Esophagus squamous epithelium (tissue), 5 donors: ENCODE data around the gene DKK3. TPM values are rescaled to one million over a fixed set of nuclear protein-coding genes. Genes with fewer than 3 reads are reported as not detected.

Experiments
- DNase-seq: peaks from one replicate; lab custom pipeline; 2025; lab: John Stamatoyannopoulos, UW
- H3K27ac ChIP-seq, 4 donors: fragments of 200-600 bp; sonication (generic); one replicate each; pipeline ENCODE4 v1.5.1; 2016 to 2019; ENCODE audit warnings: mild to moderate bottlenecking in 1 of 4
- H3K27me3 ChIP-seq, 4 donors: fragments of 200-600 bp; sonication (generic); 1 replicate in 3 of 4; 2 replicates in 1 of 4; pipeline versions ENCODE4 v1.5.1 to v1.6.0; 2017 to 2021; ENCODE audit warnings: antibody characterized with exemption in 1 of 4
- H3K36me3 ChIP-seq, 3 donors: fragments of 200-600 bp; sonication (generic); one replicate each; pipeline ENCODE4 v1.5.1; 2016 to 2019
- H3K4me1 ChIP-seq, 3 donors: fragments of 200-600 bp; sonication (generic); one replicate each; pipeline ENCODE4 v1.5.1; 2017 to 2019
- H3K4me3 ChIP-seq, 4 donors: fragments of 200-600 bp; sonication (generic); 1 replicate in 3 of 4; 2 replicates in 1 of 4; pipeline ENCODE4 v1.5.1; 2016 to 2019; ENCODE audit warnings: mild to moderate bottlenecking in 2 of 4, moderate library complexity in 1 of 4
- H3K9me3 ChIP-seq, 3 donors: fragments of 200-600 bp; sonication (generic); one replicate each; pipeline ENCODE4 v1.5.1; 2016 to 2019
- POLR2A ChIP-seq, 4 donors: fragments of 450-650 bp; IDR thresholded peaks; one replicate each; pipeline ENCODE4 v1.6.1; 2017; ENCODE audit warnings: antibody characterized with exemption in 4 of 4, mild to moderate bottlenecking in 4 of 4, moderate library complexity in 3 of 4
- WGBS, 2 donors: methylation state at CpG; one replicate each; pipeline ENCODE4 v1.1.5; 2018; 5-methylcytosine and 5-hydroxymethylcytosine counted together
- intact Hi-C: fragments of 100-400 bp; cut with DNase I; formaldehyde crosslinking; loops from one replicate; pipeline ENCODE4 v1.15.0; 2022
- total RNA-seq, 4 donors: library from RNA; depleted of rRNA; stranded (reverse); fragments of >200 nt; gene quantifications; one replicate each; pipeline ENCODE4 v1.1.0, GENCODE V29; 2016
- TF ChIP-seq, protein P1 (sequence below), 6 experiments: fragments of 450-650 bp in 4 of 6; fragments of 200-600 bp in 2 of 6; sonication (generic) in 2 of 6; IDR thresholded peaks; one replicate each; pipeline ENCODE4 v1.5.1; 2016 to 2019; ENCODE audit warnings: antibody characterized with exemption in 6 of 6, mild to moderate bottlenecking in 4 of 6, moderate library complexity in 4 of 6
- donor health status: DM: yes; HTN: yes; CAD: no.

DKK3 gene
- total RNA-seq, 4 donors from 2014 or later: 24.8 to 112 (median 44.5) TPM

DNA sequence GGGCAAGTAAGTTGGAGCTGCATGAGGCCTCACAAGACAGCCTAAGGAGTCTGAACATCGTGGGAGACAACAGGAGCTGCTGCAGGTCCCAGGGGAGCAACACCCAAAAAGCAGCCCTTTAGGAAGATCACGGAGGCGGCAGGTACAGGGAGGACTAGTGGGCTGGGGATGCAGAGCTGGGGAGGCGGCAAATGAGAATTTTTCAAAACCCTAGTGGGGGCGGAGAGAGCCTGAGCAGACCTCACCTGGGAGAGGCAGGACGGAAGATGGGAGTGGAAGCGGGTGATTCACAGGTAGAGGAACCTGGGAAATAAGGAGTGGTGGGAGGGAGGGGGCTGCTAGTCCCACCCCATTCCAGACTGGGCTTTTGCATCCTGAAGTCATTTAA is 42.1 kb downstream of the DKK3 start:
- Histone ChIP-seq H3K9me3 (no peaks in the 10 kb centered on the region), H3K36me3 (peaks cover 0 to 6% (median 0%) of the 10 kb centered on the region in 3 donors), H3K4me1 (peaks cover 0 to 19% (median 0%) of the 10 kb centered on the region in 3 donors), H3K27me3 (no peaks in the 10 kb centered on the region), H3K27ac (no peak overlapping the region), H3K4me3 (no peak overlapping the region)
- no peak for DNase-seq
- 86 to 88% methylated on average over 7 of the region's 7 CpGs for WGBS, 2 donors
- intact Hi-C loops: loop anchor here (10.0 kb wide), 1 partner anchor 78 kb away; no protein-coding TSS in a partner anchor
- TF ChIP-seq POLR2A (IDR thresholded peaks at IDR 0.05): no peak
- TF ChIP-seq, protein P1, sequence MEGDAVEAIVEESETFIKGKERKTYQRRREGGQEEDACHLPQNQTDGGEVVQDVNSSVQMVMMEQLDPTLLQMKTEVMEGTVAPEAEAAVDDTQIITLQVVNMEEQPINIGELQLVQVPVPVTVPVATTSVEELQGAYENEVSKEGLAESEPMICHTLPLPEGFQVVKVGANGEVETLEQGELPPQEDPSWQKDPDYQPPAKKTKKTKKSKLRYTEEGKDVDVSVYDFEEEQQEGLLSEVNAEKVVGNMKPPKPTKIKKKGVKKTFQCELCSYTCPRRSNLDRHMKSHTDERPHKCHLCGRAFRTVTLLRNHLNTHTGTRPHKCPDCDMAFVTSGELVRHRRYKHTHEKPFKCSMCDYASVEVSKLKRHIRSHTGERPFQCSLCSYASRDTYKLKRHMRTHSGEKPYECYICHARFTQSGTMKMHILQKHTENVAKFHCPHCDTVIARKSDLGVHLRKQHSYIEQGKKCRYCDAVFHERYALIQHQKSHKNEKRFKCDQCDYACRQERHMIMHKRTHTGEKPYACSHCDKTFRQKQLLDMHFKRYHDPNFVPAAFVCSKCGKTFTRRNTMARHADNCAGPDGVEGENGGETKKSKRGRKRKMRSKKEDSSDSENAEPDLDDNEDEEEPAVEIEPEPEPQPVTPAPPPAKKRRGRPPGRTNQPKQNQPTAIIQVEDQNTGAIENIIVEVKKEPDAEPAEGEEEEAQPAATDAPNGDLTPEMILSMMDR (IDR thresholded peaks at IDR 0.05): no peak

DNA sequence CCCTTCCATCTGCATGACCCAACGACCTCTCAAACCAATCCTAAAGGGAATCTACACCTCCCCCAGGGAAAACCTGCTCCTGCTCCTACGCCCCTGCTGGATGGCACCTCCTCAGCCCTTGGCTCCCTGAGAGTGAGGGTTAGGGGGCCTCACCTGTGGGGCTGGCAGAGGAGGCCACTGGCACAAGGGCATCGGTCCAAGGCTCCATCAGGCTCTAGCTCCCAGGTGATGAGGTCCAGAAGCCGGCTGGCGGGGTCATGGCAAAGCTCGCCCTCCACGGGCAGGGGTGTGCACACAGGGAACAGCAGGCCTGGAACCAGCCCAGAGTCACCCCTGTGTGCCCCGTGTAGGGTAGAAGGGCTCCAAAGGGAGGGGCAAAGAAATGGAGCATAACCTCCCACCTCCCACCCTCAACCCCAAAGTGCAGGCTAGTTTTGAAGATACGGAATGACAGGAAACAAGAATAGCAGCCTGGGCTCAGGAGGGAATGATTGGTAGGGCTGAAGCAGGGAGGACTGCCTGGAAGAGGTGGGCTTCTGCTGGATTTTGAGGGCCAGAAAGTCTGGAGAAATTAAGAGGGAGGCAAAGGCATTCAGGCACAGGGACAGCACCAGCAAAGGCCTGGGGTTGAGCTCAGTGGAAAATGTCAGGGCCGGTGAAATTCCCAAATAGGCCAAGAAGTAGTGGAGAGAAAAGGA is 42.6 kb downstream of the DKK3 start:
- H3K36me3 ChIP-seq: peaks cover 0 to 6% (median 0%) of the 10 kb centered on the region in 3 donors
- peaks cover 0 to 20% (median 0%) of the 10 kb centered on the region in 3 donors for H3K4me1 ChIP-seq
- no peak for TF ChIP-seq POLR2A (IDR thresholded peaks at IDR 0.05)
- TF ChIP-seq, protein P1 (IDR thresholded peaks at IDR 0.05): no peak
- 93 to 100% methylated on average over 1 to 3 of the region's 10 CpGs for WGBS, 2 donors
- intact Hi-C loops: loop anchor here (10.0 kb wide), 1 partner anchor 79 kb away; no protein-coding TSS in a partner anchor
- no peak overlapping the region for H3K27ac ChIP-seq
- H3K9me3 ChIP-seq: no peaks in the 10 kb centered on the region
- DNase-seq: no peak
- H3K4me3 ChIP-seq: no peak overlapping the region
- H3K27me3 ChIP-seq: no peaks in the 10 kb centered on the region

DNA sequence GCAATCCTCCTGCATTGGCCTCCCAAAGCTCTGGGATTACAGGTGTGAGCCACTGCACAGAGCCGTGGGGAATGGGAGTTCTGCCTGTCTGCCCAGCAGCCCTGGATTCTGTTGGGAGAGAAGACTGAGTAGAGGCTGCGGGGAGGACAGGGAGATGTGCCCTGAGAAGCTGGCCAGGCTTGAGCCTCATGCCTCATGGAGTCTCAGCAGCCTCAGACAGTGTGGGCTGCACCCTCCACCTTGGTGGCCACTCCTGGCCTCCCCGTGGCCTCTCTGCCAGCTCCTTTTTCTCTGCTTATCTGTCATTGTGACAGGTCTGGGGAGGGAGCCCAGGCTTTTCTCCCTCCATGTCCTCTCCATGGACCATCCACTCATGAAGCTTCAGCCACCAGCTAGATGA is 43.2 kb downstream of the DKK3 start:
- H3K4me3 ChIP-seq: no peak overlapping the region
- intact Hi-C loops: loop anchor here (10.0 kb wide), 1 partner anchor 80 kb away; no protein-coding TSS in a partner anchor
- peaks cover 0 to 18% (median 0%) of the 10 kb centered on the region in 3 donors for H3K4me1 ChIP-seq
- WGBS, 2 donors: 61% methylated on average over 2 of the region's 3 CpGs; no CpG with 5 or more reads in 1 of the 2 donors
- no peaks in the 10 kb centered on the region for H3K27me3 ChIP-seq
- no peak for DNase-seq
- H3K27ac ChIP-seq: no peak overlapping the region
- no peak for TF ChIP-seq POLR2A (IDR thresholded peaks at IDR 0.05)
- TF ChIP-seq, protein P1 (IDR thresholded peaks at IDR 0.05): no peak
- H3K9me3 ChIP-seq: no peaks in the 10 kb centered on the region
- H3K36me3 ChIP-seq: peaks cover 0 to 6% (median 0%) of the 10 kb centered on the region in 3 donors

DNA sequence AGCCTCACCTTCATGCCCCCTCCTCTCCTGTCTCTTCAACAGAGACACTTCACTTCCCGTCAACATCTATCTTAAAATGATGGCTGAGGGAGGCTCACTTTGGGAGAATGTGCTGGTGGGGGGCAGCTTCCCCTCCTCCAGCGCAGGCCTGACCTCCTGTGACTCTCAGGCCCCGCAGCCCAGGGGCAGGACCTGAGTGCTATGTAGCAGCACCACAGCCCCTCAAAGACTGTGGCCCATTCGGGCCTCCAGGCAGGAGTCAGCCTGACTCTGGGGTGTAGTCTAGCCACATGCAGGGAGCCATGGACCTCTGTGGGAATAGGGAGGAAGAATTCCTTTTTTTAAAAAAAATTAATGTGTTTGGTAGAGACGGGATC is 43.7 kb downstream of the DKK3 start:
- H3K27ac ChIP-seq: no peak overlapping the region

More for the DNA sequence above, 43.7 kb downstream of the DKK3 start:
- WGBS, 2 donors: 89 to 100% methylated on average over 1 to 3 of the region's 5 CpGs
- H3K9me3 ChIP-seq: no peaks in the 10 kb centered on the region
- DNase-seq: no peak
- intact Hi-C loops: loop anchor here (10.0 kb wide), 1 partner anchor 80 kb away; no protein-coding TSS in a partner anchor
- H3K4me1 ChIP-seq: peaks cover 0 to 18% (median 0%) of the 10 kb centered on the region in 3 donors
- TF ChIP-seq, protein P1 (IDR thresholded peaks at IDR 0.05): no peak
- TF ChIP-seq POLR2A (IDR thresholded peaks at IDR 0.05): no peak
- H3K4me3 ChIP-seq: no peak overlapping the region
- H3K27me3 ChIP-seq: no peaks in the 10 kb centered on the region
- peaks cover 0 to 9% (median 0%) of the 10 kb centered on the region in 3 donors for H3K36me3 ChIP-seq
